K562 (cell line): Measurements from ENCODE around the gene NEMF. TPM values are rescaled to one million over a fixed set of nuclear protein-coding genes. Genes with fewer than 3 reads are reported as not detected.

Source experiments
- BHLHE40 ChIP-seq: IDR thresholded peaks from 2 replicates; pipeline ENCODE4 v1.6.1; 2011; ENCODE audit warnings: low read length, improper control_type of control experiment
- E2F3 ChIP-seq: fragments of 250-450 bp; sonication (Bioruptor Pico); IDR thresholded peaks from 2 replicates; pipeline ENCODE4 v1.4.0; 2020; ENCODE audit warnings: mild to moderate bottlenecking
- ETV5 ChIP-seq: sonication (generic); formaldehyde crosslinking; IDR thresholded peaks from 2 replicates; pipeline ENCODE4 v1.4.0; 2020; ENCODE audit warnings: low read depth, mild to moderate bottlenecking, missing genetic modification reagents
- GATAD2A ChIP-seq: fragments of 450-650 bp; IDR thresholded peaks from 2 replicates; pipeline ENCODE4 v1.6.1; 2017
- MTA2 ChIP-seq: fragments of 450-650 bp; IDR thresholded peaks from 2 replicates; pipeline ENCODE4 v1.6.1; 2016; ENCODE audit warnings: low read depth
- MYC ChIP-seq, 2 experiments: fragments of 250-450 bp in 1 of 2; sonication (Bioruptor Pico) in 1 of 2; IDR thresholded peaks; 2 replicates each; pipeline versions ENCODE4 v1.5.1 to v1.6.1; 2012 to 2021; ENCODE audit warnings: low read depth in 2 of 2, borderline replicate concordance in 1 of 2, improper control_type of control experiment in 1 of 2, low read length in 1 of 2, mild to moderate bottlenecking in 1 of 2, moderate library complexity in 1 of 2
- NR4A1 ChIP-seq, 2 experiments: fragments of 250-450 bp in 1 of 2; fragments of 450-650 bp in 1 of 2; sonication (Bioruptor Pico) in 1 of 2; IDR thresholded peaks; 2 replicates each; pipeline versions ENCODE4 v1.4.0 to v1.6.1; 2016 to 2020; ENCODE audit warnings: mild to moderate bottlenecking in 2 of 2, missing compliant biosample characterization in 1 of 2, missing genetic modification characterization in 1 of 2, moderate library complexity in 1 of 2
- POLR2AphosphoS2 ChIP-seq: IDR thresholded peaks from 2 replicates; pipeline ENCODE4 v1.6.1; 2012; ENCODE audit warnings: low read length, improper control_type of control experiment
- SAFB2 ChIP-seq: fragments of 200-400 bp; formaldehyde crosslinking; IDR thresholded peaks from 2 replicates; pipeline ENCODE4 v1.6.1; 2018; ENCODE audit warnings: borderline replicate concordance, low read length, low read depth, moderate library complexity; ENCODE audit not compliant: severe bottlenecking
- TAF15 ChIP-seq: fragments of 200-400 bp; formaldehyde crosslinking; IDR thresholded peaks from 2 replicates; pipeline ENCODE4 v1.6.1; 2017; ENCODE audit warnings: mild to moderate bottlenecking, low read depth, low read length, moderate library complexity
- TAF9B ChIP-seq: fragments of 450-650 bp; IDR thresholded peaks from 2 replicates; pipeline ENCODE4 v1.6.1; 2018; ENCODE audit warnings: mild to moderate bottlenecking; ENCODE audit not compliant: partially characterized antibody
- TCFL5 ChIP-seq: fragments of 250-450 bp; sonication (Bioruptor Pico); conservative IDR thresholded peaks from 2 replicates; pipeline ENCODE4 v1.6.1; 2021; ENCODE audit warnings: mild to moderate bottlenecking, moderate library complexity, matching md5 sums
- TRIM25 ChIP-seq: fragments of 450-650 bp; IDR thresholded peaks from 2 replicates; pipeline ENCODE4 v1.7.0; 2016; ENCODE audit warnings: borderline replicate concordance
- ZNF197 ChIP-seq: fragments of 200-800 bp; sonication (Bioruptor generic); IDR thresholded peaks from 2 replicates; pipeline ENCODE4 v1.6.1; 2016; ENCODE audit warnings: low read depth, missing genetic modification characterization, missing compliant biosample characterization
- ZNF212 ChIP-seq: fragments of 450-650 bp; formaldehyde crosslinking; IDR thresholded peaks from 2 replicates; pipeline ENCODE4 v1.4.0; 2020; ENCODE audit warnings: mild to moderate bottlenecking
- ZNF780A ChIP-seq: fragments of 250-450 bp; sonication (Bioruptor Pico); IDR thresholded peaks from 2 replicates; pipeline ENCODE4 v1.5.0; 2021; ENCODE audit warnings: mild to moderate bottlenecking
- polyA plus RNA-seq, 8 experiments: library from polyadenylated mRNA; depleted of rRNA in 4 of 8; stranded (reverse) in 5 of 8; unstranded in 3 of 8; fragments of >200 nt; fragmentation: Nextera tagmentation in 2 of 8; fragmentation: Illumina TruSeq in 1 of 8; extraction: Ambion mirVana in 2 of 8; extraction: Trizol in 1 of 8; gene quantifications; 2 replicates each; pipeline versions ENCODE4 v1.2.1 to v1.2.3, GENCODE V29; 2011 to 2014; ENCODE audit warnings: inconsistent platforms in 1 of 8, missing spikeins in 1 of 8
- total RNA-seq, 7 experiments: library from RNA; depleted of rRNA in 6 of 7; stranded (reverse); fragments of >200 nt in 6 of 7; fragmentation: Illumina TruSeq in 2 of 7; extraction: Trizol in 2 of 7; gene quantifications; 2 replicates each; pipeline versions ENCODE4 v1.2.1 to v1.2.3, GENCODE V29; 2011 to 2021; ENCODE audit warnings: low replicate concordance in 1 of 7
- TF ChIP-seq, protein P1 (sequence below): sonication (generic); formaldehyde crosslinking; IDR thresholded peaks from 2 replicates; pipeline ENCODE4 v1.8.1; 2022; ENCODE audit warnings: missing genetic modification reagents
- TF ChIP-seq, protein P2 (sequence below): sonication (generic); formaldehyde crosslinking; IDR thresholded peaks from 2 replicates; pipeline ENCODE4 v1.8.1; 2022; ENCODE audit warnings: missing genetic modification reagents
- TF ChIP-seq, protein P3 (sequence below): fragments of 250-450 bp; sonication (Bioruptor Pico); IDR thresholded peaks from 2 replicates; pipeline ENCODE4 v1.5.0; 2020; ENCODE audit warnings: mild to moderate bottlenecking, borderline replicate concordance
- TF ChIP-seq, protein P4 (sequence below): fragments of 450-650 bp; formaldehyde crosslinking; IDR thresholded peaks from 2 replicates; pipeline ENCODE4 v1.4.0; 2020; ENCODE audit warnings: mild to moderate bottlenecking, mixed read lengths

The NEMF gene
- total and polyA plus RNA-seq, 9 of the 15 experiments (the other 6 are each of a cell fraction or from before 2014, with no cell fraction given): 38.8 to 94.4 (median 61.0) TPM

GRCh38 chr14:49892636-49893308 is 40.2 kb upstream of the NEMF start, which contains the start of gene ARF6 (continued):
- TF ChIP-seq, protein P1, sequence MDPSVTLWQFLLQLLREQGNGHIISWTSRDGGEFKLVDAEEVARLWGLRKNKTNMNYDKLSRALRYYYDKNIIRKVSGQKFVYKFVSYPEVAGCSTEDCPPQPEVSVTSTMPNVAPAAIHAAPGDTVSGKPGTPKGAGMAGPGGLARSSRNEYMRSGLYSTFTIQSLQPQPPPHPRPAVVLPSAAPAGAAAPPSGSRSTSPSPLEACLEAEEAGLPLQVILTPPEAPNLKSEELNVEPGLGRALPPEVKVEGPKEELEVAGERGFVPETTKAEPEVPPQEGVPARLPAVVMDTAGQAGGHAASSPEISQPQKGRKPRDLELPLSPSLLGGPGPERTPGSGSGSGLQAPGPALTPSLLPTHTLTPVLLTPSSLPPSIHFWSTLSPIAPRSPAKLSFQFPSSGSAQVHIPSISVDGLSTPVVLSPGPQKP (CRISPR knock-in tag): no peak
- TF ChIP-seq TAF9B: peak; percentile 69
- TF ChIP-seq, protein P2, sequence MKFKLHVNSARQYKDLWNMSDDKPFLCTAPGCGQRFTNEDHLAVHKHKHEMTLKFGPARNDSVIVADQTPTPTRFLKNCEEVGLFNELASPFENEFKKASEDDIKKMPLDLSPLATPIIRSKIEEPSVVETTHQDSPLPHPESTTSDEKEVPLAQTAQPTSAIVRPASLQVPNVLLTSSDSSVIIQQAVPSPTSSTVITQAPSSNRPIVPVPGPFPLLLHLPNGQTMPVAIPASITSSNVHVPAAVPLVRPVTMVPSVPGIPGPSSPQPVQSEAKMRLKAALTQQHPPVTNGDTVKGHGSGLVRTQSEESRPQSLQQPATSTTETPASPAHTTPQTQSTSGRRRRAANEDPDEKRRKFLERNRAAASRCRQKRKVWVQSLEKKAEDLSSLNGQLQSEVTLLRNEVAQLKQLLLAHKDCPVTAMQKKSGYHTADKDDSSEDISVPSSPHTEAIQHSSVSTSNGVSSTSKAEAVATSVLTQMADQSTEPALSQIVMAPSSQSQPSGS (CRISPR knock-in tag): no peak
- no peak for TF ChIP-seq GATAD2A
- TF ChIP-seq ZNF780A (CRISPR knock-in tag): no peak
- TF ChIP-seq E2F3 (CRISPR knock-in tag): no peak
- no peak for TF ChIP-seq MTA2
- TF ChIP-seq POLR2AphosphoS2: no peak
- no peak for TF ChIP-seq SAFB2
- TF ChIP-seq TAF15: no peak
- TF ChIP-seq BHLHE40: peak; percentile 57
- 0 out of 2 replicates have a peak, but pooled peaks have one; percentile 16 for TF ChIP-seq NR4A1 (CRISPR knock-in tag; IDR thresholded peaks at IDR 0.05)
- no peak for TF ChIP-seq NR4A1 (tag; IDR thresholded peaks at IDR 0.05)
- TF ChIP-seq, protein P3, sequence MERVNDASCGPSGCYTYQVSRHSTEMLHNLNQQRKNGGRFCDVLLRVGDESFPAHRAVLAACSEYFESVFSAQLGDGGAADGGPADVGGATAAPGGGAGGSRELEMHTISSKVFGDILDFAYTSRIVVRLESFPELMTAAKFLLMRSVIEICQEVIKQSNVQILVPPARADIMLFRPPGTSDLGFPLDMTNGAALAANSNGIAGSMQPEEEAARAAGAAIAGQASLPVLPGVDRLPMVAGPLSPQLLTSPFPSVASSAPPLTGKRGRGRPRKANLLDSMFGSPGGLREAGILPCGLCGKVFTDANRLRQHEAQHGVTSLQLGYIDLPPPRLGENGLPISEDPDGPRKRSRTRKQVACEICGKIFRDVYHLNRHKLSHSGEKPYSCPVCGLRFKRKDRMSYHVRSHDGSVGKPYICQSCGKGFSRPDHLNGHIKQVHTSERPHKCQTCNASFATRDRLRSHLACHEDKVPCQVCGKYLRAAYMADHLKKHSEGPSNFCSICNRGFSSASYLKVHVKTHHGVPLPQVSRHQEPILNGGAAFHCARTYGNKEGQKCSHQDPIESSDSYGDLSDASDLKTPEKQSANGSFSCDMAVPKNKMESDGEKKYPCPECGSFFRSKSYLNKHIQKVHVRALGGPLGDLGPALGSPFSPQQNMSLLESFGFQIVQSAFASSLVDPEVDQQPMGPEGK: no peak
- no peak for TF ChIP-seq TCFL5 (CRISPR knock-in tag)
- TF ChIP-seq ETV5 (CRISPR knock-in tag): no peak
- no peak for TF ChIP-seq ZNF212 (CRISPR knock-in tag)
- no peak for TF ChIP-seq ZNF197
- no peak for TF ChIP-seq TRIM25
- TF ChIP-seq MYC (IDR thresholded peaks at IDR 0.05; ENCODE audit: low read depth, low read length): peak; percentile 34
- TF ChIP-seq MYC (CRISPR knock-in tag; IDR thresholded peaks at IDR 0.05; ENCODE audit: borderline replicate concordance, low read depth): 0 out of 2 replicates have a peak, but pooled peaks have one; percentile 43
- TF ChIP-seq, protein P4, sequence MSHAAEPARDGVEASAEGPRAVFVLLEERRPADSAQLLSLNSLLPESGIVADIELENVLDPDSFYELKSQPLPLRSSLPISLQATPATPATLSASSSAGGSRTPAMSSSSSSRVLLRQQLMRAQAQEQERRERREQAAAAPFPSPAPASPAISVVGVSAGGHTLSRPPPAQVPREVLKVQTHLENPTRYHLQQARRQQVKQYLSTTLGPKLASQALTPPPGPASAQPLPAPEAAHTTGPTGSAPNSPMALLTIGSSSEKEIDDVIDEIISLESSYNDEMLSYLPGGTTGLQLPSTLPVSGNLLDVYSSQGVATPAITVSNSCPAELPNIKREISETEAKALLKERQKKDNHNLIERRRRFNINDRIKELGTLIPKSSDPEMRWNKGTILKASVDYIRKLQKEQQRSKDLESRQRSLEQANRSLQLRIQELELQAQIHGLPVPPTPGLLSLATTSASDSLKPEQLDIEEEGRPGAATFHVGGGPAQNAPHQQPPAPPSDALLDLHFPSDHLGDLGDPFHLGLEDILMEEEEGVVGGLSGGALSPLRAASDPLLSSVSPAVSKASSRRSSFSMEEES (CRISPR knock-in tag): no peak
